ENCODE data around the gene TAS1R2.

The TAS1R2 gene

GRCh38 chr1:18823438-18823837 lies 36.0 kb downstream of the TAS1R2 start:
- no peak for DNase-seq

GRCh38 chr1:18820791-18821641 lies 38.4 kb downstream of the TAS1R2 start:
- peak in 49 of 56 donors; percentile 0 to 82 (median 25) for DNase-seq

- DNase-seq: no peak
These were observed 39.3 kb downstream of the TAS1R2 start for GRCh38 chr1:18819986-18820790.

GRCh38 chr1:18819203-18819602 lies 40.3 kb downstream of the TAS1R2 start:
- no peak for DNase-seq

GRCh38 chr1:18817795-18818435 lies 41.5 kb downstream of the TAS1R2 start:
- no peak for DNase-seq

GRCh38 chr1:18817316-18817715 lies 42.1 kb downstream of the TAS1R2 start:
- no peak for DNase-seq

GRCh38 chr1:18816808-18817207 lies 42.7 kb downstream of the TAS1R2 start:
- no peak for DNase-seq

- DNase-seq: peak in 1 of 56 donors; percentile 0
These were observed 44.5 kb downstream of the TAS1R2 start for GRCh38 chr1:18814874-18815531.

GRCh38 chr1:18814425-18814824 lies 45.0 kb downstream of the TAS1R2 start:
- no peak for DNase-seq

GRCh38 chr1:18812453-18812939 lies 47.0 kb downstream of the TAS1R2 start:
- no peak for DNase-seq

GRCh38 chr1:18811733-18812452 lies 47.6 kb downstream of the TAS1R2 start:
- no peak for DNase-seq

GRCh38 chr1:18809953-18810899 lies 49.2 kb downstream of the TAS1R2 start:
- DNase-seq: no peak

- no peak for DNase-seq
These were observed 50.9 kb downstream of the TAS1R2 start for GRCh38 chr1:18808550-18808949.

- DNase-seq: no peak
These were observed 52.0 kb downstream of the TAS1R2 start for GRCh38 chr1:18807334-18808063.

- DNase-seq: no peak
These were observed 53.3 kb downstream of the TAS1R2 start for GRCh38 chr1:18805925-18806849.

- DNase-seq: no peak
These were observed 54.1 kb downstream of the TAS1R2 start for GRCh38 chr1:18805150-18805879.

- no peak for DNase-seq
These were observed 55.6 kb downstream of the TAS1R2 start for GRCh38 chr1:18803851-18804250.

Data from nucleus accumbens (tissue), 56 donors.